Measurements from ENCODE around the gene CORIN. TPM values are rescaled to one million over a fixed set of nuclear protein-coding genes. Genes with fewer than 3 reads are reported as not detected.

CORIN gene
- total and polyA plus RNA-seq, 4 donors: 0.02 to 0.23 (median 0.15) TPM

- DNase-seq (ENCODE audit: low spot score): no peak
- Histone ChIP-seq H3K9ac (ENCODE audit: low read depth in 1 of 2, low read length in 2 of 2) (no peak overlapping the region), H3K36me3 (ENCODE audit: control insufficient read depth in 4 of 4, insufficient read depth in 3 of 4, low read depth in 1 of 4, low read length in 3 of 4) (no peaks in the 10 kb centered on the region), H3K27me3 (ENCODE audit: control insufficient read depth in 4 of 4, insufficient read depth in 4 of 4, low read length in 3 of 4) (no peaks in the 10 kb centered on the region), H3K4me1 (ENCODE audit: control insufficient read depth in 4 of 4, insufficient read depth in 4 of 4, low read length in 3 of 4) (no peaks in the 10 kb centered on the region), H3K4me3 (ENCODE audit: low read depth in 1 of 3, low read length in 3 of 3) (no peak overlapping the region), H3K9me3 (ENCODE audit: control insufficient read depth in 4 of 4, low read length in 3 of 4) (no peaks in the 10 kb centered on the region), H3K27ac (ENCODE audit: low read depth in 1 of 2, low read length in 2 of 2) (no peak overlapping the region)
- TF ChIP-seq MAX (IDR thresholded peaks at IDR 0.05) (no peak), TAF1 (conservative IDR thresholded peaks at IDR 0.05) (no peak), RXRA (IDR thresholded peaks at IDR 0.05) (no peak), JUND (IDR thresholded peaks at IDR 0.05) (no peak), ATF3 (IDR thresholded peaks at IDR 0.05) (no peak), FOXA1 (IDR thresholded peaks at IDR 0.05) (no peak), CTCF (IDR thresholded peaks at IDR 0.05; ENCODE audit: low read depth, low read length, missing input control) (no peak)
- 50% methylated on average over 4 of the region's 4 CpGs for WGBS
These were observed 50.9 kb downstream of the CORIN start for GRCh38 chr4:47786958-47787370.

GRCh38 chr4:47785153-47785552 lies 52.7 kb downstream of the CORIN start:
- Histone ChIP-seq H3K4me1 (ENCODE audit: control insufficient read depth in 4 of 4, insufficient read depth in 4 of 4, low read length in 3 of 4) (no peaks in the 10 kb centered on the region), H3K27me3 (ENCODE audit: control insufficient read depth in 4 of 4, insufficient read depth in 4 of 4, low read length in 3 of 4) (no peaks in the 10 kb centered on the region), H3K4me3 (ENCODE audit: low read depth in 1 of 3, low read length in 3 of 3) (no peak overlapping the region), H3K36me3 (ENCODE audit: control insufficient read depth in 4 of 4, insufficient read depth in 3 of 4, low read depth in 1 of 4, low read length in 3 of 4) (no peaks in the 10 kb centered on the region), H3K9ac (ENCODE audit: low read depth in 1 of 2, low read length in 2 of 2) (no peak overlapping the region), H3K9me3 (ENCODE audit: control insufficient read depth in 4 of 4, low read length in 3 of 4) (no peaks in the 10 kb centered on the region), H3K27ac (ENCODE audit: low read depth in 1 of 2, low read length in 2 of 2) (no peak overlapping the region)
- DNase-seq (ENCODE audit: low spot score): no peak
- no peak for TF ChIP-seq EGR1 (IDR thresholded peaks at IDR 0.05; ENCODE audit: low read depth in 2 of 2)
- TF ChIP-seq NR2F2 (IDR thresholded peaks at IDR 0.05): no peak
- TF ChIP-seq CTCF (IDR thresholded peaks at IDR 0.05; ENCODE audit: low read depth, low read length, missing input control): no peak
- TF ChIP-seq MAX (IDR thresholded peaks at IDR 0.05): no peak
- TF ChIP-seq FOXA2 (IDR thresholded peaks at IDR 0.05): no peak
- TF ChIP-seq HNF4G (IDR thresholded peaks at IDR 0.05): no peak
- TF ChIP-seq ATF3 (IDR thresholded peaks at IDR 0.05): no peak
- TF ChIP-seq TAF1 (conservative IDR thresholded peaks at IDR 0.05): no peak
- no peak for TF ChIP-seq RAD21 (IDR thresholded peaks at IDR 0.05)
- no peak for TF ChIP-seq REST (IDR thresholded peaks at IDR 0.05)
- TF ChIP-seq RXRA (IDR thresholded peaks at IDR 0.05): no peak
- TF ChIP-seq YY1 (IDR thresholded peaks at IDR 0.05): no peak
- TF ChIP-seq GABPA (IDR thresholded peaks at IDR 0.05 in 1 of 2, conservative IDR thresholded peaks at IDR 0.05 in 1 of 2): no peak
- no peak for TF ChIP-seq FOXA1 (IDR thresholded peaks at IDR 0.05)
- TF ChIP-seq HNF4A (conservative IDR thresholded peaks at IDR 0.05): no peak
- no peak for TF ChIP-seq JUND (IDR thresholded peaks at IDR 0.05)
- TF ChIP-seq ZBTB33 (IDR thresholded peaks at IDR 0.05): no peak
- TF ChIP-seq SP1 (IDR thresholded peaks at IDR 0.05): no peak
- 70% methylated on average over 3 of the region's 3 CpGs for WGBS
